Measurements from ENCODE around the gene TTBK1. TPM values are rescaled to one million over a fixed set of nuclear protein-coding genes. Genes with fewer than 3 reads are reported as not detected.

TTBK1 gene
- total RNA-seq, 1 donor from 2014 or later, result 0.67 TPM

GRCh38 chr6:43250992-43251373 is 7.7 kb downstream of the TTBK1 start:
- Histone ChIP-seq H3K27me3 (ENCODE audit: control insufficient read depth, insufficient read depth, low read length) (peaks cover 20% of the 10 kb centered on the region), H3K36me3 (ENCODE audit: control insufficient read depth, insufficient read depth, low read length) (no peaks in the 10 kb centered on the region), H3K4me3 (ENCODE audit: low read depth, low read length) (no peak overlapping the region)
- no peak for DNase-seq (ENCODE audit: low read depth)
- no peak for TF ChIP-seq CTCF (IDR thresholded peaks at IDR 0.05; ENCODE audit: insufficient read depth, low read length, poor library complexity, severe bottlenecking)

GRCh38 chr6:43253401-43253800 is 10.1 kb downstream of the TTBK1 start:
- H3K36me3 ChIP-seq (ENCODE audit: control insufficient read depth, insufficient read depth, low read length), result no peaks in the 10 kb centered on the region
- no peak for TF ChIP-seq CTCF (IDR thresholded peaks at IDR 0.05; ENCODE audit: insufficient read depth, low read length, poor library complexity, severe bottlenecking)
- H3K27me3 ChIP-seq (ENCODE audit: control insufficient read depth, insufficient read depth, low read length), result peaks cover 22% of the 10 kb centered on the region
- H3K4me3 ChIP-seq (ENCODE audit: low read depth, low read length), result no peak overlapping the region
- DNase-seq (ENCODE audit: low read depth), result no peak

- DNase-seq (ENCODE audit: low read depth), result no peak
- Histone ChIP-seq H3K36me3 (ENCODE audit: control insufficient read depth, insufficient read depth, low read length) (no peaks in the 10 kb centered on the region), H3K4me3 (ENCODE audit: low read depth, low read length) (no peak overlapping the region), H3K27me3 (ENCODE audit: control insufficient read depth, insufficient read depth, low read length) (peaks cover 27% of the 10 kb centered on the region)
- TF ChIP-seq CTCF (IDR thresholded peaks at IDR 0.05; ENCODE audit: insufficient read depth, low read length, poor library complexity, severe bottlenecking), result no peak
Measured at GRCh38 chr6:43254138-43254817, 11.0 kb downstream of the TTBK1 start.

- H3K27me3 ChIP-seq (ENCODE audit: control insufficient read depth, insufficient read depth, low read length), result peaks cover 27% of the 10 kb centered on the region
- no peak for TF ChIP-seq CTCF (IDR thresholded peaks at IDR 0.05; ENCODE audit: insufficient read depth, low read length, poor library complexity, severe bottlenecking)
Measured at GRCh38 chr6:43254846-43255245, 11.6 kb downstream of the TTBK1 start.

GRCh38 chr6:43255408-43256054 is 12.2 kb downstream of the TTBK1 start:
- TF ChIP-seq CTCF (IDR thresholded peaks at IDR 0.05; ENCODE audit: insufficient read depth, low read length, poor library complexity, severe bottlenecking), result no peak
- H3K4me3 ChIP-seq (ENCODE audit: low read depth, low read length), result no peak overlapping the region
- DNase-seq (ENCODE audit: low read depth), result no peak
- peaks cover 25% of the 10 kb centered on the region for H3K27me3 ChIP-seq (ENCODE audit: control insufficient read depth, insufficient read depth, low read length)
- H3K36me3 ChIP-seq (ENCODE audit: control insufficient read depth, insufficient read depth, low read length), result no peaks in the 10 kb centered on the region

More at GRCh38 chr6:43254846-43255245, 11.6 kb downstream of the TTBK1 start:
- no peak for DNase-seq (ENCODE audit: low read depth)
- H3K4me3 ChIP-seq (ENCODE audit: low read depth, low read length), result no peak overlapping the region
- no peaks in the 10 kb centered on the region for H3K36me3 ChIP-seq (ENCODE audit: control insufficient read depth, insufficient read depth, low read length)

All from kidney epithelial cell (primary cell).